NCI-H1092 (cell line): ENCODE data around the gene ASXL1.
"Not testable (repeated sequence)": the region's sequence is repeated elsewhere in the genome, so short reads cannot be mapped to it uniquely, and the experiment has no call there.

Experiments used
- DNase-seq: peaks from one replicate; lab custom pipeline; 2025; lab: John Stamatoyannopoulos, UW

ASXL1 gene

GRCh38 chr20:32407131-32407750 lies 49.1 kb downstream of the ASXL1 start:
- not testable (repeated sequence) for DNase-seq

GRCh38 chr20:32411955-32412706 lies 54.0 kb downstream of the ASXL1 start:
- DNase-seq = no peak

- DNase-seq = no peak
These were observed 57.4 kb downstream of the ASXL1 start for GRCh38 chr20:32415494-32415893.

DNA sequence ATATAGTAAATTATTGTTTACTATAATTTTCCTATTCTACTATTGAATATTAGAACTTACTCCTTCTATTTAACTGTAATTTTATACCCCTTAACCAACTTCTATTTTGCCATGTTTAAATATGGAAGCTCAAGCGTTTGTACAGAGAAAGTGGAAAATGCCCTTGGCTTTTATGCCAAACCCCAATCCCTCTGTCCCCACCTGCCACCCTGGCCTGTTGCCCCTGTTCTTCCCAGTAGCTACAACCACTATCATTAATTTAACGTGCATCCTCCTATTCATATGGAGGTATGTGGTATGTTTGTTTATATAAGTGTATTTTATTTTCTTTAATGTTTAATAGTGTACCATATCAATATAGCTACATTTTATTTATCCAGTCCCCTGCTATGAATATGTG lies 58.1 kb downstream of the ASXL1 start:
- no peak for DNase-seq

DNA sequence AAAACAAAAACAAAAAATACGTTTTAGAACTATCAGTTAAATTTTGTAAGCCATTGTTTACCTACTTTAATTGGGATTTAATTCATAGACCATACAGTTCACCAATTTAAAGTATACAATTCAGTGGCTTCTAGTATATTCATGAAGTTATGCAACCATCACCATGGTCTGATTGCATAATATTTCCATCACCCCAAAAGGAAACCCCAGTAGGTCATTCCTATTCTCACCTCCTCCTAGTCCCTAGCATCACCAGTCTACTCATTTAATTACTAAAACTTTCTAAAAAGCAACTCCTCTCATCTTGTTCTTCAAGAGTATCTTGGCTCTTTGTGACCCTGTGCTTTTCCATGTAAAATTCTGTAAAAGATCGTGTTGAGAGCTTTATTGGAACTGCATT lies 60.2 kb downstream of the ASXL1 start:
- DNase-seq = no peak

DNA sequence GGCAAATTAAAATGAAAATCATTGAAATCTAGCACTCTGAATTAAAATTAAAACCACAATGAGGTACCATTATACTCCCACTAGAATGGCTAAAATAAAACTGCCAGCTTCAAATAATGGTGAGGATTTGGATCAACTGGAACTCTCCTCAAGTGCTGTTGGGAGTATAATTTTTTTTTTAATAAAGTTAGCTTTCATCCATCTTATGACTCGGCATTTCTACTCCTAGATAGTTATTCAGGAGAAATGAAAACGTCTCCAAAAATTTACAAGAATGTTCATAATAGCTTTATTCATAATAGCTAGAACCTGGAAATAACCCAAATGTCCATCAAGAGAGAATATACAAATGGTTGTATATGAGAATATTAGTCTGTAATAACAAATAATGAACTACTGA lies 63.2 kb downstream of the ASXL1 start:
- DNase-seq = no peak

DNA sequence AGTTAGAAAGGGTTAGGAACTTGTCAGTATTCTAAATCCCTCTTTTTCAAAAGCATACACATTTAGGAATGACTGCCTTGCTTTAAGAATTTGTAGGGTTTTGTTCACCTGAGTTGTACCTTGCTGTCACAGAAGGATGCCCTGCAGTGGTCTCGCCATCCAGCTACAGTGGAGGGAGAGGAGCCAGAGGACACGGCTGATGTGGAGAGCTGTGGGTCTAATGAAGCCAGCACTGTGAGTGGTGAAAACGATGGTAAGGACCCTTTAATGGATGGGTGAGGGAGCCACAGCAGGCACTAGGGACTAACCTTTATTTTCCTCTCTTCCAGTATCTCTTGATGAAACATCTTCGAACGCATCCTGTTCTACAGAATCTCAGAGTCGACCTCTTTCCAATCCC lies 69.9 kb downstream of the ASXL1 start:
- no peak for DNase-seq

- DNase-seq = no peak
These were observed 71.2 kb downstream of the ASXL1 start for GRCh38 chr20:32429343-32429742.

GRCh38 chr20:32429745-32430360 lies 71.7 kb downstream of the ASXL1 start:
- DNase-seq = no peak

GRCh38 chr20:32431457-32431856 lies 73.3 kb downstream of the ASXL1 start:
- no peak for DNase-seq

GRCh38 chr20:32432277-32432676 lies 74.1 kb downstream of the ASXL1 start:
- DNase-seq = no peak

GRCh38 chr20:32433311-32434021 lies 75.3 kb downstream of the ASXL1 start:
- no peak for DNase-seq

GRCh38 chr20:32434434-32434833 lies 76.3 kb downstream of the ASXL1 start:
- no peak for DNase-seq

DNA sequence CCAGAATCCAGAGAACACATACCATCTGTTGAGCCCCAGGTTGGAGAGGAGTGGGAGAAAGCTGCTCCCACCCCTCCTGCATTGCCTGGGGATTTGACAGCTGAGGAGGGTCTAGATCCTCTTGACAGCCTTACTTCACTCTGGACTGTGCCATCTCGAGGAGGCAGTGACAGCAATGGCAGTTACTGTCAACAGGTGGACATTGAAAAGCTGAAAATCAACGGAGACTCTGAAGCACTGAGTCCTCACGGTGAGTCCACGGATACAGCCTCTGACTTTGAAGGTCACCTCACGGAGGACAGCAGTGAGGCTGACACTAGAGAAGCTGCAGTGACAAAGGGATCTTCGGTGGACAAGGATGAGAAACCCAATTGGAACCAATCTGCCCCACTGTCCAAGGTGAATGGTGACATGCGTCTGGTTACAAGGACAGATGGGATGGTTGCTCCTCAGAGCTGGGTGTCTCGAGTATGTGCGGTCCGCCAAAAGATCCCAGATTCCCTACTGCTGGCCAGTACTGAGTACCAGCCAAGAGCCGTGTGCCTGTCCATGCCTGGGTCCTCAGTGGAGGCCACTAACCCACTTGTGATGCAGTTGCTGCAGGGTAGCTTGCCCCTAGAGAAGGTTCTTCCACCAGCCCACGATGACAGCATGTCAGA lies 77.4 kb downstream of the ASXL1 start:
- DNase-seq = no peak

GRCh38 chr20:32436142-32436861 lies 78.2 kb downstream of the ASXL1 start:
- DNase-seq = no peak

DNA sequence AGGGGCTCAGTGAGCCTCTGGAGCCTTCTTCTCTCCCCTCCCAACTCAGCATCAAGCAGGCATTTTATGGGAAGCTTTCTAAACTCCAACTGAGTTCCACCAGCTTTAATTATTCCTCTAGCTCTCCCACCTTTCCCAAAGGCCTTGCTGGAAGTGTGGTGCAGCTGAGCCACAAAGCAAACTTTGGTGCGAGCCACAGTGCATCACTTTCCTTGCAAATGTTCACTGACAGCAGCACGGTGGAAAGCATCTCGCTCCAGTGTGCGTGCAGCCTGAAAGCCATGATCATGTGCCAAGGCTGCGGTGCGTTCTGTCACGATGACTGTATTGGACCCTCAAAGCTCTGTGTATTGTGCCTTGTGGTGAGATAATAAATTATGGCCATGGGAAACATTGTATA lies 78.8 kb downstream of the ASXL1 start:
- no peak for DNase-seq

DNA sequence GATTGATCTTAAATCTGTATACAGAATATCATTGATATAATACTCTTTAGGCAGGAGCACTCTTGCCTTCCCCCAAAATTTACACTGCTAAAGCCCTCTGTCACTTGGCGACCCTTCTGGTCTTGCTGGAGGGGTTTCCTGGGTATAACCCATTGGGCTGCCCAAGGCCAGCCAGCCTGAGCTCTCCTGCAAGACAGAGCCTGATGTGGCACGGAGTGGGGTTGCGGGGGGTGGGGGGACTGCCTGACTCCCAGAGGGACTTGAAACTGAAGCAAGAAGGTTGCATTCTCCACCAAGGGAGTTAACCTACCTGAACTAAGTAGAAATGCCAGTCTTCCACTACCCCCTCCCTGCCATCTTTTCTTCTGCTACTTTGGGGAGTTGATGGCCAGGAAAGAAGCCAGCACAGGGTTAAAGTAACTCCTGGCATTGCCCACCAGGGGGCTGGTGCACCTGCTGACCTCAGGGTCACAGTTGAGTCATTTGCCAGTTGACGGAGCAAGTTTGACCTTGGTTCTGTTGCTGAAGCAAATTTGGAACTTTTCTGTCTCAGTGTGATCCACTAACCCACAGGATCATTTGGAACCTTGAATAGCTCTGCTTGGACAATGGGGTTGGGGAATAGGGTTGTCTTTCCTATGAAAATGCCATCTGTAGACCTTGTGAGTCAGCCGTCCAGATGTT lies 79.4 kb downstream of the ASXL1 start:
- no peak for DNase-seq

DNA sequence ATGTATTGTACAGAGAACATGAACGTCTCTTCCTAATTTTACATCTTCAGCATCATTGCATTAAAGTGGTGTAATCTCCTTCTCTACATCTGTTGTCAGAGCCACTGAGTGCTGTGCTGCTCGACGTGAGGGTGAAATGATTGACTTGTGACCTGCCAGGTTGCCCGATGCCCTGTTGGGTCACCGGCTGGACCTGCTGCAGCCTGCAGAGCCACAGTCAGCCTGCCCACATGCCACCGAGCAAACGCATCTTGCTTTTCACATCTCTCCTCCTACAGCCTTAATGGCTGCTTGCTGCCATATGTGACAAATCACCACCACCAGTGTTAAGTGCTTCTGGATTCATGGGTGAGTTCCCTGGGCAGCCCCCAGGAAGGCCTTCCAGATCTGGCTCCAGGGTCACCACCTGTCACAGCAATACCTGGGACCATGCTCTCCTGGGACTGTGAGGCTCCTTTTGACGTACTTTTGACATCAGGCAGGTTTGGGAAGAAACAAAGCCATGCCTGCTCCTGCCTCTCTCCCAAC lies 80.3 kb downstream of the ASXL1 start:
- no peak for DNase-seq

DNA sequence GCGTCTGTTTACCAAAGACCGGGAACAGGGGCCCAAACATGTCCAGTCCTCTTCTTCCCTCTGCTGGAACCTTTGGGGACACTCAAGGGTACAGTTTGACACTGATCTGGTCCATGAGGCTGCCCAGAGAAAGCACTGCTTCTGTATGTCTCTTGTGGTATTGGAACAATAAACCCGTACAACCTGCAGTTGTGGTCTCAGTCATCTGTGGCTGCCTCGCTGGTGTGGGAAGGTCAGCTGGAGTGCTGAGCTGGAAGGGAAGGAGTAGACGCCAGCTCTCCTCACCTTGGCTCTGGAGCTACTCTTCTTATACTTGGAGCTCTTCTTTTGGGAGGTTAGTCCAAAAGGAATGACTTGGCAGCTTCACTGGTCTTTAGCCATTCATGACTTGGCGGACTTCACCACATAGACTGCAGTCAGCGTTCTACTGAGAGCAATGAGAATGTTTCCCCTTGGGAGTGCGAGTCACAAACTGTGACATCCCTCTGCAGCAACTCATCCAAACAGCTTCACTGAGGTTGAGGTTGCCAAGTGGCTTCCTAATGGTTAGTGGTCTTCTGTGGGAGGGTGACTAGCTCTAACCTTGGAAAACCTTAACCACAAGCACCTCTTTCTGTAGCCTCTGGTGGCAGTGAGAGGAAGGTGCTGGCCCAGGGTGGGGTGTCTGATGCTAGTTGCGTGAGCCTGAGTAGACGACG lies 81.2 kb downstream of the ASXL1 start:
- DNase-seq = no peak
